D721Med (cell line): ENCODE measurements around the gene SELL.

ENCODE experiments used
- DNase-seq: peaks from one replicate; pipeline ENCODE4 v3.0.0; 2011; ENCODE audit warnings: low spot score; ENCODE audit not compliant: insufficient read length
- FAIRE-seq: peaks from 2 replicates; lab custom pipeline; 2011; peaks lifted over from hg19 to GRCh38; lab: Jason Lieb, UNC
- TF ChIP-seq, protein P1 (sequence below): IDR thresholded peaks from 2 replicates; pipeline ENCODE4 v1.5.1; 2012; ENCODE audit warnings: mild to moderate bottlenecking, control low read depth; ENCODE audit not compliant: insufficient read depth; ENCODE audit errors: missing control alignments

The SELL gene

DNA sequence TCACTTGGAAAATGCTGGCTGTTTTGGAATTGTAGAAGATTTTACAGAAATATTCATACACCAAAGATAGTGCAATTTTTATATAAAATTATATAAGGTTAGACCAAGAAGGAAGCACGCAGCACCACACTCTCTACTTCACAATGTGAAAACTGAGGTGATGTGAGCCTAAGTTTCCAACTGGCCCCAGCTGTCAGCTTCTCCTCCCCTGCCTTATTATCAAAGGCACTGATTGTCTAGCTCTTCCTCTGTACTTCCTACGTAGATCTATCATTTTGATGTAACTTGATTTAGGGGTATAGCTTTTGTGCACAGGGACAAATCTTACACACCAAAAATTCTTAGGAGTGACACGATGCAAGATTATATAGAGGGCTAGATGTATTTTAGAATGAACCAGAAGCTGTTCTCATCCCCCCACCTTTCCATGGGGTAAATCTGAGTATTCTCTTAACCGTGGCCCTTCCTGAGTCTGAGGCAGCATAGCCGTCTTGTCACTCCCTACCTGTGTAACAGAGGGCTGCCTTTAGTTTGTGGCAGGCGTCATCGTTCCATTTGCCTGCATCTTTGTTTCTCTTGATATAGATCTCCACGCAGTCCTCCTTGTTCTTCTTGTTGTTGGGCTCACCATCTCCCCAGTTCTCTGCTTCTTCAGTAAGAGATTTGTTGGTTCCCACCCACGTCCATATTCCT, 3.4 kb downstream of the SELL start:
- TF ChIP-seq, protein P1, sequence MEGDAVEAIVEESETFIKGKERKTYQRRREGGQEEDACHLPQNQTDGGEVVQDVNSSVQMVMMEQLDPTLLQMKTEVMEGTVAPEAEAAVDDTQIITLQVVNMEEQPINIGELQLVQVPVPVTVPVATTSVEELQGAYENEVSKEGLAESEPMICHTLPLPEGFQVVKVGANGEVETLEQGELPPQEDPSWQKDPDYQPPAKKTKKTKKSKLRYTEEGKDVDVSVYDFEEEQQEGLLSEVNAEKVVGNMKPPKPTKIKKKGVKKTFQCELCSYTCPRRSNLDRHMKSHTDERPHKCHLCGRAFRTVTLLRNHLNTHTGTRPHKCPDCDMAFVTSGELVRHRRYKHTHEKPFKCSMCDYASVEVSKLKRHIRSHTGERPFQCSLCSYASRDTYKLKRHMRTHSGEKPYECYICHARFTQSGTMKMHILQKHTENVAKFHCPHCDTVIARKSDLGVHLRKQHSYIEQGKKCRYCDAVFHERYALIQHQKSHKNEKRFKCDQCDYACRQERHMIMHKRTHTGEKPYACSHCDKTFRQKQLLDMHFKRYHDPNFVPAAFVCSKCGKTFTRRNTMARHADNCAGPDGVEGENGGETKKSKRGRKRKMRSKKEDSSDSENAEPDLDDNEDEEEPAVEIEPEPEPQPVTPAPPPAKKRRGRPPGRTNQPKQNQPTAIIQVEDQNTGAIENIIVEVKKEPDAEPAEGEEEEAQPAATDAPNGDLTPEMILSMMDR: no peak
- FAIRE-seq (no peak), DNase-seq (no peak)

GRCh38 chr1:169704797-169705196, 6.6 kb downstream of the SELL start:
- no peak for FAIRE-seq
- no peak for DNase-seq
- TF ChIP-seq, protein P1: no peak

GRCh38 chr1:169701261-169702005, 10.0 kb downstream of the SELL start:
- TF ChIP-seq, protein P1: no peak
- no peak for FAIRE-seq
- no peak for DNase-seq

DNA sequence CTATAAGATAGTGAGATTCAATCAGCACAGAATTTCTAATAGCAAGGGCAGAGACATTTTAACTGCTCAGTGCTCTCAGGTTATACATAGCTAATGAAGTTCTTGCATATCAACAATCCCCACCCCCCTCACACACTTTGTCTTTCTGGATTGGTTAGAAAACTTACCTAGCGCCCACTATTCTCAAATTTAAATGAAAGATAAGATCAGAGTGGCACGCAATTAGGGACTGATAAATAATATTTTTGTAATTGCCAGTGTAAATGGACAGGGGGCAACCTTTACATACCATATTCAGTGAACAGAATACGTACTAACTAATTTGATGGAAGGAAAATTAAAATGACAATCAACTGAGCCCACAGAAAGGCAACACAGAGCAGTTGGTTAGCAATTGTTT, 11.7 kb downstream of the SELL start:
- FAIRE-seq (peak; percentile 41), DNase-seq (no peak)
- TF ChIP-seq, protein P1: peak; percentile 35

GRCh38 chr1:169698976-169699375, 12.4 kb downstream of the SELL start:
- no peak for FAIRE-seq
- no peak for DNase-seq
- TF ChIP-seq, protein P1: no peak

GRCh38 chr1:169697755-169698154, 13.7 kb downstream of the SELL start:
- TF ChIP-seq, protein P1: no peak
- DNase-seq (no peak), FAIRE-seq (no peak)
